GM20000 (cell line): ENCODE measurements around the gene EXOSC7.
"Not testable (repeated sequence)": the region's sequence is repeated elsewhere in the genome, so short reads cannot be mapped to it uniquely, and the experiment has no call there.

Source experiments
- DNase-seq: peaks from one replicate; pipeline ENCODE4 v3.0.0; 2012; ENCODE audit warnings: low spot score
- TF ChIP-seq, protein P1 (sequence below): IDR thresholded peaks from 2 replicates; pipeline ENCODE4 v1.5.1; 2012; ENCODE audit warnings: mild to moderate bottlenecking, control low read depth; ENCODE audit errors: extremely low read depth, missing control alignments

The EXOSC7 gene

GRCh38 chr3:45043728-45044299 is 67.8 kb downstream of the EXOSC7 start:
- no peak for DNase-seq
- TF ChIP-seq, protein P1, sequence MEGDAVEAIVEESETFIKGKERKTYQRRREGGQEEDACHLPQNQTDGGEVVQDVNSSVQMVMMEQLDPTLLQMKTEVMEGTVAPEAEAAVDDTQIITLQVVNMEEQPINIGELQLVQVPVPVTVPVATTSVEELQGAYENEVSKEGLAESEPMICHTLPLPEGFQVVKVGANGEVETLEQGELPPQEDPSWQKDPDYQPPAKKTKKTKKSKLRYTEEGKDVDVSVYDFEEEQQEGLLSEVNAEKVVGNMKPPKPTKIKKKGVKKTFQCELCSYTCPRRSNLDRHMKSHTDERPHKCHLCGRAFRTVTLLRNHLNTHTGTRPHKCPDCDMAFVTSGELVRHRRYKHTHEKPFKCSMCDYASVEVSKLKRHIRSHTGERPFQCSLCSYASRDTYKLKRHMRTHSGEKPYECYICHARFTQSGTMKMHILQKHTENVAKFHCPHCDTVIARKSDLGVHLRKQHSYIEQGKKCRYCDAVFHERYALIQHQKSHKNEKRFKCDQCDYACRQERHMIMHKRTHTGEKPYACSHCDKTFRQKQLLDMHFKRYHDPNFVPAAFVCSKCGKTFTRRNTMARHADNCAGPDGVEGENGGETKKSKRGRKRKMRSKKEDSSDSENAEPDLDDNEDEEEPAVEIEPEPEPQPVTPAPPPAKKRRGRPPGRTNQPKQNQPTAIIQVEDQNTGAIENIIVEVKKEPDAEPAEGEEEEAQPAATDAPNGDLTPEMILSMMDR, result no peak

DNA sequence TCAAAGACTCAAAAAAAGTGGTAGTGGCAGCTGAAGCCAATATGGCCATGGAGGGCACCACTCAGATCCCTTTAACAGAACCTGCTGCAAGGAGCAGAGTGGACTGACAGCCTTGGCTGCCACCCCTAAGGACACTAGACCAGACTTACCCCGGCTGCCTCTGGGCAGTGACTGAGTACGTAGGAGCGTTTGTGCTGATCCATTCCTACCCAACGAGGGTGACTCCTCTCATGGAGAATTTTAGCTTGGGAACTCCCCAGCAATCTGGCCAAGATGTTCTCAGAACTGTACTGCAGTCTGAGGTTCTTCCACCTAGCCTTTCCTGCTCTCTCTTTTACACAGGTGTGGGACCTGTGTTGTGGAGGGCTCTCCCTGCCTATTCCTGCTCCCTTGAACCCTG is 72.2 kb downstream of the EXOSC7 start:
- TF ChIP-seq, protein P1, result no peak
- no peak for DNase-seq

DNA sequence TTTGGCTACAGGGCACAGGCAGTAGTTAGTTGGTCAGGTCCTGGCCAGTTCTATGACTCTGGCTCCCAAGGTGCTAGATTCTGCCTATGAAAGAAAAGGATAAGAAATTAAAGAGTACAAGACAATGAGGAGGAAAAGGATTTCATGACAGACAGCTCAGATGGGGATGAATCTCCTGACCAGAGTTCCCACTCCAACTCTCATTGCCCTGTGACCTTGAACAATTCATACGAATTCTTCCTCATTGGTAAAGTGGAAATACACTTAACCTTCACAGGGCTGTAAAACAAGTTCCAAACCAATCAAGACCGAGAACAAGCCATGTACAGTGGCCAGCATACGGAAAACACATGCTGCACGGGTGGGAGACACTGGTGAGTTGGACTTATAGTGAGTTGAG is 73.8 kb downstream of the EXOSC7 start:
- TF ChIP-seq, protein P1, result no peak
- DNase-seq, result no peak

GRCh38 chr3:45051685-45052084 is 75.6 kb downstream of the EXOSC7 start:
- TF ChIP-seq, protein P1, result no peak
- DNase-seq, result no peak

GRCh38 chr3:45053805-45054195 is 77.8 kb downstream of the EXOSC7 start:
- not testable (repeated sequence) for DNase-seq

- TF ChIP-seq, protein P1, result no peak
- DNase-seq, result no peak
Observed at GRCh38 chr3:45054196-45054857, 78.3 kb downstream of the EXOSC7 start.

DNA sequence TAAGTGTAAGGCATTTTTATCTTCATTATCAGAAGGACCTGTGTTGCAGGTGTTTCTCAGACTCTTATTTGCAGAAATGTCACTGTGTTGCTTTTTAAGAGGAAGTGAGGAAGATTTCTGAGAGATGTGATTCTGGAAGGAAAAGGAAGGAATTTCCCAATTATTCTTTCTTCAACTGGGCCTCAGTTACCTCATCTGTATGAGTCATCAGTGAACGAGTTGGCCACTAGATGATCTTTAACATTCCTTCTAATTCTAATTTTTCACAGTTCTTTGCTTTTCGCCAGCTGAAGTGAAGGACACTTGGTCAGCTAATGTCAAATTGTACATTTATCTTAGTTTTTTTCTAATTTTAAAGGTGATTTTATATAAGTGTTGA is 79.0 kb downstream of the EXOSC7 start:
- TF ChIP-seq, protein P1, result no peak
- no peak for DNase-seq
